ENCODE measurements around the gene TNFAIP1. TPM values are rescaled to one million over a fixed set of nuclear protein-coding genes. Genes with fewer than 3 reads are reported as not detected.

TNFAIP1 gene
- total RNA-seq, 1 experiment from 2014 or later: 21.3 TPM

- DNase-seq (ENCODE audit: low spot score) (no peak), ATAC-seq (no peak)
- TF ChIP-seq ATF3 (CRISPR knock-in tag; conservative IDR thresholded peaks at IDR 0.05) (no peak), SMAD4 (CRISPR knock-in tag; IDR thresholded peaks at IDR 0.05) (no peak), E2F1 (CRISPR knock-in tag; IDR thresholded peaks at IDR 0.05) (no peak), OVOL2 (CRISPR knock-in tag; IDR thresholded peaks at IDR 0.05; ENCODE audit: borderline replicate concordance) (no peak), HMGXB4 (CRISPR knock-in tag; IDR thresholded peaks at IDR 0.05) (no peak), ZNF416 (CRISPR knock-in tag; IDR thresholded peaks at IDR 0.05) (no peak), TCF7 (CRISPR knock-in tag; IDR thresholded peaks at IDR 0.05; ENCODE audit: low read depth) (no peak), EMX1 (CRISPR knock-in tag; IDR thresholded peaks at IDR 0.05) (no peak), HMGA2 (CRISPR knock-in tag; IDR thresholded peaks at IDR 0.05) (no peak), NFYB (CRISPR knock-in tag; conservative IDR thresholded peaks at IDR 0.05; ENCODE audit: low read depth) (no peak), CDX4 (CRISPR knock-in tag; IDR thresholded peaks at IDR 0.05; ENCODE audit: borderline replicate concordance) (no peak), KAT7 (CRISPR knock-in tag; IDR thresholded peaks at IDR 0.05; ENCODE audit: borderline replicate concordance) (no peak), ZNF396 (CRISPR knock-in tag; IDR thresholded peaks at IDR 0.05; ENCODE audit: borderline replicate concordance) (no peak), GABPB1 (CRISPR knock-in tag; IDR thresholded peaks at IDR 0.05) (no peak), FOXP4 (CRISPR knock-in tag; IDR thresholded peaks at IDR 0.05) (no peak)
- ChIA-PET POLR2A (no interaction called here), CTCF (interaction anchor here (0.6 kb wide), 1 partner anchor 16 kb away, joined by 3 read pairs; no protein-coding TSS in a partner anchor)
- H3K27me3 Mint-ChIP-seq (ENCODE audit: low read depth): peaks cover 5% of the 10 kb centered on the region; the same call in 1 of the 2 replicates
- no peaks in the 10 kb centered on the region for H3K36me3 Mint-ChIP-seq
- H3K9me3 Mint-ChIP-seq: no peaks in the 10 kb centered on the region
- H3K4me1 Mint-ChIP-seq: peaks cover 5% of the 10 kb centered on the region; the same call in 1 of the 2 replicates
- H3K27ac Mint-ChIP-seq: no peak overlapping the region
- no peak overlapping the region for H3K4me3 Mint-ChIP-seq
Measured at GRCh38 chr17:28298449-28298848, 37.1 kb upstream of the TNFAIP1 start.

- ChIA-PET POLR2A (no interaction called here), CTCF (interaction anchor here (0.7 kb wide), 1 partner anchor 262 kb away, joined by 3 read pairs; no protein-coding TSS in a partner anchor)
- Mint-ChIP-seq H3K4me3 (no peak overlapping the region), H3K9me3 (no peaks in the 10 kb centered on the region), H3K27ac (no peak overlapping the region), H3K36me3 (no peaks in the 10 kb centered on the region), H3K27me3 (ENCODE audit: low read depth) (no peaks in the 10 kb centered on the region), H3K4me1 (no peaks in the 10 kb centered on the region)
- ATAC-seq (peak; percentile 74), DNase-seq (ENCODE audit: low spot score) (peak; percentile 29)
- no peak for TF ChIP-seq MAX (CRISPR knock-in tag; IDR thresholded peaks at IDR 0.05)
Measured at GRCh38 chr17:28306954-28307401, 28.6 kb upstream of the TNFAIP1 start.

- no peaks in the 10 kb centered on the region for H3K9me3 Mint-ChIP-seq
- no peak overlapping the region for H3K27ac Mint-ChIP-seq
- H3K4me1 Mint-ChIP-seq: peaks cover 19% of the 10 kb centered on the region
- ATAC-seq (no peak), DNase-seq (ENCODE audit: low spot score) (no peak)
- no peaks in the 10 kb centered on the region for H3K36me3 Mint-ChIP-seq
- no peak overlapping the region for H3K4me3 Mint-ChIP-seq
- H3K27me3 Mint-ChIP-seq (ENCODE audit: low read depth): no peaks in the 10 kb centered on the region; the same call in 1 of the 2 replicates
- ChIA-PET CTCF (interaction anchor here (1.2 kb wide), 1 partner anchor 62 kb away, joined by 3 read pairs; no protein-coding TSS in a partner anchor), POLR2A (no interaction called here)
- TF ChIP-seq GRHL2 (CRISPR knock-in tag; IDR thresholded peaks at IDR 0.05; ENCODE audit: insufficient replicate concordance, severe bottlenecking): no peak
- no peak for TF ChIP-seq FOXK1 (CRISPR knock-in tag; IDR thresholded peaks at IDR 0.05)
- TF ChIP-seq ZBTB21 (CRISPR knock-in tag; IDR thresholded peaks at IDR 0.05; ENCODE audit: borderline replicate concordance): no peak
- no peak for TF ChIP-seq AR (CRISPR knock-in tag; IDR thresholded peaks at IDR 0.05)
- no peak for TF ChIP-seq E2F4 (CRISPR knock-in tag; IDR thresholded peaks at IDR 0.05; ENCODE audit: borderline replicate concordance, low read depth)
Measured at GRCh38 chr17:28313841-28314240, 21.7 kb upstream of the TNFAIP1 start.

Data from WTC11 (cell line).